HFFc6 (cell line): ENCODE results near the gene TTC32. TPM values are rescaled to one million over a fixed set of nuclear protein-coding genes. Genes with fewer than 3 reads are reported as not detected.

Source experiments
- DNase-seq: peaks from one replicate; pipeline ENCODE4 v3.0.0-alpha.2; 2018
- H3K27ac Mint-ChIP-seq: 2 replicates; pipeline ENCODE4 v1.8.0; 2020; ENCODE audit warnings: mild to moderate bottlenecking, mixed read lengths
- H3K27me3 Mint-ChIP-seq: 2 replicates; pipeline ENCODE4 v1.8.0; 2021; ENCODE audit warnings: mild to moderate bottlenecking, moderate library complexity, mixed read lengths; ENCODE audit not compliant: insufficient read depth
- H3K36me3 Mint-ChIP-seq: 2 replicates; pipeline ENCODE4 v1.8.0; 2021; ENCODE audit warnings: low read depth, mixed read lengths
- H3K4me1 Mint-ChIP-seq: 2 replicates; pipeline ENCODE4 v1.8.0; 2020; ENCODE audit warnings: low read depth, mixed read lengths
- H3K4me3 Mint-ChIP-seq: 2 replicates; pipeline ENCODE4 v1.8.0; 2020; ENCODE audit warnings: mild to moderate bottlenecking, moderate library complexity, mixed read lengths
- H3K9me3 Mint-ChIP-seq: 2 replicates; pipeline ENCODE4 v1.8.0; 2020; ENCODE audit warnings: mild to moderate bottlenecking, mixed read lengths
- total RNA-seq, 6 experiments: library from RNA; stranded (reverse); fragmentation: NEBNext Ultra II Directional; extraction: Animal tissue kit (Norgen Biotek cat#: 25700); gene quantifications; 2 replicates in 1 of 6; 3 replicates in 5 of 6; pipeline ENCODE4 v1.2.3, GENCODE V29; 2021
- TF ChIP-seq, protein P1 (sequence below): fragments of 200-600 bp; sonication (generic); IDR thresholded peaks from 2 replicates; pipeline ENCODE4 v1.5.0; 2021; ENCODE audit warnings: antibody characterized with exemption, mild to moderate bottlenecking

TTC32 gene
- total RNA-seq, 6 experiments from 2014 or later = 3.9 to 5.9 (median 4.8) TPM

- TF ChIP-seq, protein P1, sequence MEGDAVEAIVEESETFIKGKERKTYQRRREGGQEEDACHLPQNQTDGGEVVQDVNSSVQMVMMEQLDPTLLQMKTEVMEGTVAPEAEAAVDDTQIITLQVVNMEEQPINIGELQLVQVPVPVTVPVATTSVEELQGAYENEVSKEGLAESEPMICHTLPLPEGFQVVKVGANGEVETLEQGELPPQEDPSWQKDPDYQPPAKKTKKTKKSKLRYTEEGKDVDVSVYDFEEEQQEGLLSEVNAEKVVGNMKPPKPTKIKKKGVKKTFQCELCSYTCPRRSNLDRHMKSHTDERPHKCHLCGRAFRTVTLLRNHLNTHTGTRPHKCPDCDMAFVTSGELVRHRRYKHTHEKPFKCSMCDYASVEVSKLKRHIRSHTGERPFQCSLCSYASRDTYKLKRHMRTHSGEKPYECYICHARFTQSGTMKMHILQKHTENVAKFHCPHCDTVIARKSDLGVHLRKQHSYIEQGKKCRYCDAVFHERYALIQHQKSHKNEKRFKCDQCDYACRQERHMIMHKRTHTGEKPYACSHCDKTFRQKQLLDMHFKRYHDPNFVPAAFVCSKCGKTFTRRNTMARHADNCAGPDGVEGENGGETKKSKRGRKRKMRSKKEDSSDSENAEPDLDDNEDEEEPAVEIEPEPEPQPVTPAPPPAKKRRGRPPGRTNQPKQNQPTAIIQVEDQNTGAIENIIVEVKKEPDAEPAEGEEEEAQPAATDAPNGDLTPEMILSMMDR = no peak
- DNase-seq = no peak
- no peak overlapping the region for H3K4me3 Mint-ChIP-seq
- H3K27ac Mint-ChIP-seq = no peak overlapping the region
- H3K36me3 Mint-ChIP-seq = no peaks in the 10 kb centered on the region
- peaks cover 17% of the 10 kb centered on the region for H3K27me3 Mint-ChIP-seq
- no peaks in the 10 kb centered on the region for H3K9me3 Mint-ChIP-seq
- peaks cover 8% of the 10 kb centered on the region for H3K4me1 Mint-ChIP-seq
Measured at GRCh38 chr2:19860022-19860421, 41.8 kb downstream of the TTC32 start.

DNA sequence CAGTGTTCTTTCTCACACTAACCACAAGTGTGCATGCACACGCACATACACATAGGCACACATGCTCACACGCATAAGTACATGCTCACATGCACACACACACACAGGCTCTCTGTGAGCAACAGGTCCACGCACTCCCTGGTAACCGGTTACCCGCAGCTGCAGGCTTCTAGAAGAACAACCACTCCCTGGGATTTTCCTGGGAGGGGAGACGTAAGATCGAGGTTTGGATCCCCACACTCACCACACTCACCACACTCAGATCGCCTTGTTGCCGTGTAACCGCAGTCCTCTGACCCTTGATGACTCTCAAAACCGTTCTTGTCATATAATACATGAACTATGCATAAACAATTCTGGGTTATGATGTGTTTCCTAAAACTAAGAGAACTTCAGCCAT is 42.2 kb downstream of the TTC32 start:
- Mint-ChIP-seq H3K27me3 (peaks cover 20% of the 10 kb centered on the region), H3K9me3 (no peaks in the 10 kb centered on the region), H3K4me1 (peaks cover 8% of the 10 kb centered on the region), H3K36me3 (no peaks in the 10 kb centered on the region), H3K4me3 (no peak overlapping the region), H3K27ac (no peak overlapping the region)
- TF ChIP-seq, protein P1 = no peak
- DNase-seq = no peak

GRCh38 chr2:19857806-19858205 is 44.0 kb downstream of the TTC32 start:
- H3K27ac Mint-ChIP-seq = no peak overlapping the region
- no peaks in the 10 kb centered on the region for H3K9me3 Mint-ChIP-seq
- H3K36me3 Mint-ChIP-seq = no peaks in the 10 kb centered on the region
- TF ChIP-seq, protein P1 = no peak
- no peak for DNase-seq
- H3K4me1 Mint-ChIP-seq = peaks cover 8% of the 10 kb centered on the region
- H3K27me3 Mint-ChIP-seq = peaks cover 14% of the 10 kb centered on the region
- H3K4me3 Mint-ChIP-seq = no peak overlapping the region

GRCh38 chr2:19857100-19857499 is 44.7 kb downstream of the TTC32 start:
- H3K4me1 Mint-ChIP-seq = peaks cover 7% of the 10 kb centered on the region
- no peak overlapping the region for H3K27ac Mint-ChIP-seq
- peaks cover 15% of the 10 kb centered on the region for H3K27me3 Mint-ChIP-seq
- no peaks in the 10 kb centered on the region for H3K9me3 Mint-ChIP-seq
- TF ChIP-seq, protein P1 = no peak
- H3K4me3 Mint-ChIP-seq = no peak overlapping the region
- no peak for DNase-seq
- H3K36me3 Mint-ChIP-seq = no peaks in the 10 kb centered on the region

DNA sequence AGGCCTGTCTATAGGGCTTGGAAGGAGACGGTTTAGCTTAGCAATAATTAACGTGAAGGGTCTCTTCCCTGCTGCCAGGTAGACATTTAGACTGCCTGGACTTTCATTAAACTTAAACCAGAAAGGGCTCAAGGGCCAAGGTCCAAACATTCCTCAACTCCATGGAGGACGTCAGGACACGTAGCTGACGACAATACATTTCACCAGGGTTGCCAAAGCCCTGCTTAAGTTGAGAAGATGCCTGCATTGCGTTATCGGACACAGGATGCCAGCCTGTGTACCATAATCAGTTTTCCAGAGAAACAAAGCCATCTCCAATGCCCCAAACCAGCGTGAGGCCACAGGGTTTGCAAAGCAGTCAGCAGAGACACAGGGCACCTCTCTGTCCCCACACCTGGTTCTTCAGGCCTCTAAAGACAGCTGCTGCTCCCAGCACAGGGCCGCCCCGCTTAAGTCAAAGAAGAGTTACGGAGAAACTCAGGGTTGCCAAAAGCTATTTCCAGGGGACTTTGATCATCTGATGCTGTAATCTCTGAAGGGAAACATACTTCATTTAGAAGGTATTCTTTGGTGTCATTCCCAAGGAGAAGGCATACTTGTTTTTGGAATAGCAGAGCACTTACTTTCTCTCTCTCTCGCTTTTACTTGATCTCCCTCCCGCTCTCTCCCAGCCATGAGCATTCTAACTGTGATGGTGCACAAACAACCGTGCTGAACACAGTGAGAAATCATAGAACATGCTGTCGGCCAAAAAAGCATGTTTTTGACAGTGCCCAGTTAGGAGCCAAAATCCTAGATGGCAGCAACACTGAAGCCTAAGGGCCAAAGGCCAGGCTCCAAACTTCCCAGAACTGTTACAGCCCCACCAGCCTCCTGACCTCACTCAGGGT is 46.0 kb downstream of the TTC32 start:
- TF ChIP-seq, protein P1 = no peak
- Mint-ChIP-seq H3K27me3 (peaks cover 19% of the 10 kb centered on the region), H3K4me1 (no peaks in the 10 kb centered on the region), H3K27ac (no peak overlapping the region), H3K9me3 (no peaks in the 10 kb centered on the region), H3K36me3 (no peaks in the 10 kb centered on the region), H3K4me3 (no peak overlapping the region)
- no peak for DNase-seq
